DOHH2 (cell line): Measurements from ENCODE around the gene PRPS1.
A peak's percentile ranks its signal among the peaks of the same experiment; 100 is the strongest.

Experiments used
- H3F3A ChIP-seq: fragments of 200-600 bp; sonication (generic), shearing (Covaris generic); 2 replicates; pipeline ENCODE4 v1.6.0; 2016; ENCODE audit warnings: antibody characterized with exemption, mild to moderate bottlenecking; ENCODE audit not compliant: control insufficient read depth, insufficient read depth
- H3K27ac ChIP-seq: fragments of 200-600 bp; sonication (generic); 2 replicates; pipeline ENCODE4 v1.5.1; 2014; ENCODE audit warnings: low read depth, mild to moderate bottlenecking, low read length, moderate library complexity
- H3K27me3 ChIP-seq: fragments of 200-600 bp; sonication (generic); 2 replicates; pipeline ENCODE4 v1.6.1; 2014; ENCODE audit warnings: mild to moderate bottlenecking, low read length, mixed read lengths; ENCODE audit not compliant: control insufficient read depth
- H3K36me3 ChIP-seq: fragments of 200-600 bp; sonication (generic); 2 replicates; pipeline ENCODE4 v1.6.1; 2014; ENCODE audit warnings: mild to moderate bottlenecking, low read length, moderate library complexity, mixed read lengths; ENCODE audit not compliant: control insufficient read depth
- H3K4me1 ChIP-seq: fragments of 200-600 bp; sonication (generic); 2 replicates; pipeline ENCODE4 v1.6.1; 2014; ENCODE audit warnings: mild to moderate bottlenecking, low read length, mixed read lengths; ENCODE audit not compliant: control insufficient read depth
- H3K4me2 ChIP-seq: fragments of 200-600 bp; sonication (generic); 2 replicates; pipeline ENCODE4 v1.6.0; 2014; ENCODE audit warnings: mild to moderate bottlenecking, low read length, moderate library complexity
- H3K4me3 ChIP-seq: fragments of 200-600 bp; sonication (generic); 2 replicates; pipeline ENCODE4 v1.5.1; 2014; ENCODE audit warnings: mild to moderate bottlenecking, low read length, mixed read lengths
- H3K79me2 ChIP-seq: fragments of 200-600 bp; sonication (generic); 2 replicates; pipeline ENCODE4 v1.6.1; 2014; ENCODE audit warnings: mild to moderate bottlenecking, low read length, mixed read lengths; ENCODE audit not compliant: control insufficient read depth
- H3K9me2 ChIP-seq: fragments of 200-600 bp; sonication (generic); replicated peaks from 2 replicates; pipeline ENCODE4 v1.6.1; 2014; ENCODE audit warnings: mild to moderate bottlenecking, low read length, mixed read lengths; ENCODE audit not compliant: control insufficient read depth
- H3K9me3 ChIP-seq: fragments of 200-600 bp; sonication (generic); 2 replicates; pipeline ENCODE4 v1.6.1; 2014; ENCODE audit warnings: antibody characterized with exemption, low read length, mixed read lengths; ENCODE audit not compliant: control insufficient read depth, insufficient read depth
- H4K20me1 ChIP-seq: fragments of 200-600 bp; sonication (generic); 2 replicates; pipeline ENCODE4 v1.6.0; 2014; ENCODE audit warnings: low read depth, mild to moderate bottlenecking, antibody characterized with exemption, low read length, moderate library complexity; ENCODE audit not compliant: control insufficient read depth, insufficient read depth
- EZH2phosphoT487 ChIP-seq: fragments of 200-600 bp; sonication (generic); IDR thresholded peaks from 2 replicates; pipeline ENCODE4 v1.6.1; 2017; ENCODE audit warnings: borderline replicate concordance, mild to moderate bottlenecking, antibody characterized with exemption, low read length, moderate library complexity, mixed read lengths
- TF ChIP-seq, protein P1 (sequence below): fragments of 200-600 bp; sonication (generic); IDR thresholded peaks from one replicate; pipeline ENCODE4 v1.5.1; 2014; ENCODE audit warnings: antibody characterized with exemption, mild to moderate bottlenecking, low read depth, low read length; ENCODE audit not compliant: poor library complexity, severe bottlenecking

PRPS1 gene

DNA sequence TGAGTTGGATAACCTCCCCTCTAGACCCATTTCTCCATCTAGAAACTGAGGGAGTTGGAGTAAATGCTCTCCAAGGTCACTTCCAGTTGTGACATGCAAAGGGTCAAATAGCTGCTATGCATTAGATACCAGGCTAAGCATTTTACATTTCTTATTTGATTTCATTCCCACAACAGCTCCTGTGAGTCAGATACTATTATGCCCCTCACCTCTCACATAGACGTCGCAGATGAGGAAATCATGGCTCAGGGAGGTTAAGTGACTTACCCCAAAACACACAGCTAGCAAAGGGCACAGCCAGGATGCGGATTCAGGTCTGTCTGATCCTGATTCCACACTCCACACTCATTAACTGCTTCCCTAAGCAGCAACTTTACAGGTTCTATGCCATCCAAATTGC is 57.7 kb downstream of the PRPS1 start:
- Histone ChIP-seq H3K27ac (peak overlapping the region; percentile 78), H3K4me1 (peaks cover 50% of the 10 kb centered on the region), H3K4me3 (peak overlapping the region; percentile 44; the same call in 1 of the 2 replicates), H3K4me2 (peak overlapping the region; percentile 62), H3K79me2 (no peaks in the 10 kb centered on the region), H3K36me3 (no peaks in the 10 kb centered on the region), H4K20me1 (no peaks in the 10 kb centered on the region), H3K9me3 (no peaks in the 10 kb centered on the region), H3K27me3 (no peaks in the 10 kb centered on the region), H3K9me2 (no peaks in the 10 kb centered on the region), H3F3A (peaks cover 8% of the 10 kb centered on the region; the same call in 1 of the 2 replicates)
- no peak for TF ChIP-seq EZH2phosphoT487
- TF ChIP-seq, protein P1, sequence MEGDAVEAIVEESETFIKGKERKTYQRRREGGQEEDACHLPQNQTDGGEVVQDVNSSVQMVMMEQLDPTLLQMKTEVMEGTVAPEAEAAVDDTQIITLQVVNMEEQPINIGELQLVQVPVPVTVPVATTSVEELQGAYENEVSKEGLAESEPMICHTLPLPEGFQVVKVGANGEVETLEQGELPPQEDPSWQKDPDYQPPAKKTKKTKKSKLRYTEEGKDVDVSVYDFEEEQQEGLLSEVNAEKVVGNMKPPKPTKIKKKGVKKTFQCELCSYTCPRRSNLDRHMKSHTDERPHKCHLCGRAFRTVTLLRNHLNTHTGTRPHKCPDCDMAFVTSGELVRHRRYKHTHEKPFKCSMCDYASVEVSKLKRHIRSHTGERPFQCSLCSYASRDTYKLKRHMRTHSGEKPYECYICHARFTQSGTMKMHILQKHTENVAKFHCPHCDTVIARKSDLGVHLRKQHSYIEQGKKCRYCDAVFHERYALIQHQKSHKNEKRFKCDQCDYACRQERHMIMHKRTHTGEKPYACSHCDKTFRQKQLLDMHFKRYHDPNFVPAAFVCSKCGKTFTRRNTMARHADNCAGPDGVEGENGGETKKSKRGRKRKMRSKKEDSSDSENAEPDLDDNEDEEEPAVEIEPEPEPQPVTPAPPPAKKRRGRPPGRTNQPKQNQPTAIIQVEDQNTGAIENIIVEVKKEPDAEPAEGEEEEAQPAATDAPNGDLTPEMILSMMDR = no peak

DNA sequence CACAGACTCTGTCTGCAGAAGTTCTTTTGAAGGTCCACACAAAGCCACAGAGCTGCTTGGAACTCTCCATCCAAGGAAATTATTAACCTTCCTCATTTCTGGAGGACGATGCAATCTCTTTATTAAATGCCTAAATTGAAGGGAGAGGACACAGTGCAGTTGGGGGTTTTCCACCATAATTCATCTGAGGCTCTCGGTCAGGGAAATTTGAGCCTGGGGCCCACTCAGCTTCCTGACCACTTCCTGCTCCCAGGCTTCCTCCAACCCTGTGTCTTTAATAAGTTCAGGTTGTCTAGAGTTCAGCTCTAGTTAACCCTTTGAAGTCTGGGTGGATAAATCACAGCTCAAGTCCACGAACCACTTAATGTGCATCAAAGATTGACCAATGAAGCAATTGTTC is 58.5 kb downstream of the PRPS1 start:
- Histone ChIP-seq H4K20me1 (no peaks in the 10 kb centered on the region), H3K4me3 (peak overlapping the region; percentile 44; the same call in 1 of the 2 replicates), H3K79me2 (no peaks in the 10 kb centered on the region), H3F3A (peaks cover 8% of the 10 kb centered on the region; the same call in 1 of the 2 replicates), H3K4me1 (peaks cover 50% of the 10 kb centered on the region), H3K36me3 (no peaks in the 10 kb centered on the region), H3K9me2 (no peaks in the 10 kb centered on the region), H3K27me3 (no peaks in the 10 kb centered on the region), H3K9me3 (no peaks in the 10 kb centered on the region), H3K27ac (peak overlapping the region; percentile 78), H3K4me2 (peak overlapping the region; percentile 62)
- no peak for TF ChIP-seq EZH2phosphoT487
- TF ChIP-seq, protein P1 = no peak

DNA sequence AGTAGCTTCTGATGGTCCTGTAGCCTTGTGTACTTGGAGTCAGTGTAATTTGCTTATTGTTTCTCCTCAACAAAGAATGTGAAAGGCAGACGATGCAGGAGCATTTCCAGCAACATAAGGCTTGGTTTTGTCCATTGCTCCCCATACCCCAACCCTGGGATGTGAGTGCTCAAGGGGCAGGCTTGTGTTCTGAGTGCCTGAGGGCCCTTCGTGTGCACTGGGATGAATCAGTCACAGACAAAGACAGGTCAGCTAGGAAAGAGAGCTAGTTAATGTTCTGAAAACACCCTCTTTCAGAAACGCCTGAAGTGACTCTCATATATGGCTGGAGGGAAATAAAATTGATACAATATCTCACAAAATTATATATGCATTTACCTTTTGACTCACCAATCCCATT is 59.1 kb downstream of the PRPS1 start:
- Histone ChIP-seq H3K4me1 (peaks cover 50% of the 10 kb centered on the region), H3K4me2 (peak overlapping the region; percentile 62), H4K20me1 (no peaks in the 10 kb centered on the region), H3F3A (peaks cover 8% of the 10 kb centered on the region; the same call in 1 of the 2 replicates), H3K9me2 (no peaks in the 10 kb centered on the region), H3K4me3 (no peak overlapping the region), H3K9me3 (no peaks in the 10 kb centered on the region), H3K36me3 (no peaks in the 10 kb centered on the region), H3K79me2 (no peaks in the 10 kb centered on the region), H3K27ac (peak overlapping the region; percentile 78; the same call in 1 of the 2 replicates), H3K27me3 (no peaks in the 10 kb centered on the region)
- no peak for TF ChIP-seq EZH2phosphoT487
- TF ChIP-seq, protein P1 = no peak
